ENCODE measurements around the gene SBF1.

SBF1 gene

GRCh38 chr22:50463188-50463900, 11.5 kb downstream of the SBF1 start:
- ATAC-seq: no peak
- TF ChIP-seq ZNF8 (CRISPR knock-in tag; IDR thresholded peaks at IDR 0.05) (no peak), ZNF565 (CRISPR knock-in tag; conservative IDR thresholded peaks at IDR 0.05; ENCODE audit: low read depth) (no peak), ARNTL (CRISPR knock-in tag; IDR thresholded peaks at IDR 0.05; ENCODE audit: borderline replicate concordance, low read depth) (no peak), GLIS3 (CRISPR knock-in tag; IDR thresholded peaks at IDR 0.05) (no peak), ZFP30 (CRISPR knock-in tag; IDR thresholded peaks at IDR 0.05) (no peak), OSR1 (CRISPR knock-in tag; IDR thresholded peaks at IDR 0.05) (no peak), BACH2 (CRISPR knock-in tag; IDR thresholded peaks at IDR 0.05; ENCODE audit: borderline replicate concordance) (no peak), PATZ1 (CRISPR knock-in tag; IDR thresholded peaks at IDR 0.05; ENCODE audit: borderline replicate concordance) (no peak), ZFP3 (CRISPR knock-in tag; IDR thresholded peaks at IDR 0.05) (no peak)

- ATAC-seq: no peak
These were observed 12.8 kb downstream of the SBF1 start for GRCh38 chr22:50461979-50462540.

GRCh38 chr22:50461536-50461935, 13.3 kb downstream of the SBF1 start:
- TF ChIP-seq PATZ1 (CRISPR knock-in tag; IDR thresholded peaks at IDR 0.05; ENCODE audit: borderline replicate concordance) (no peak), ZNF565 (CRISPR knock-in tag; conservative IDR thresholded peaks at IDR 0.05; ENCODE audit: low read depth) (no peak), ZNF8 (CRISPR knock-in tag; IDR thresholded peaks at IDR 0.05) (no peak), PPARA (CRISPR knock-in tag; IDR thresholded peaks at IDR 0.05; ENCODE audit: borderline replicate concordance) (no peak), ZFP3 (CRISPR knock-in tag; IDR thresholded peaks at IDR 0.05) (no peak), CSDC2 (CRISPR knock-in tag; IDR thresholded peaks at IDR 0.05) (no peak), ZC3H10 (CRISPR knock-in tag; IDR thresholded peaks at IDR 0.05) (no peak), ESRRG (CRISPR knock-in tag; IDR thresholded peaks at IDR 0.05) (no peak), BACH2 (CRISPR knock-in tag; IDR thresholded peaks at IDR 0.05; ENCODE audit: borderline replicate concordance) (no peak), ARNTL (CRISPR knock-in tag; IDR thresholded peaks at IDR 0.05; ENCODE audit: borderline replicate concordance, low read depth) (no peak), ZFP30 (CRISPR knock-in tag; IDR thresholded peaks at IDR 0.05) (no peak), CSRNP3 (CRISPR knock-in tag; IDR thresholded peaks at IDR 0.05) (no peak), TCF4 (CRISPR knock-in tag; IDR thresholded peaks at IDR 0.05; ENCODE audit: borderline replicate concordance) (no peak), TOX (CRISPR knock-in tag; IDR thresholded peaks at IDR 0.05; ENCODE audit: borderline replicate concordance) (no peak), OSR1 (CRISPR knock-in tag; IDR thresholded peaks at IDR 0.05) (no peak), ISL1 (CRISPR knock-in tag; IDR thresholded peaks at IDR 0.05) (no peak)
- no peak for ATAC-seq

More at GRCh38 chr22:50461979-50462540, 12.8 kb downstream of the SBF1 start:
- TF ChIP-seq PPARA (CRISPR knock-in tag; IDR thresholded peaks at IDR 0.05; ENCODE audit: borderline replicate concordance) (no peak), ISL1 (CRISPR knock-in tag; IDR thresholded peaks at IDR 0.05) (no peak), SNAI2 (CRISPR knock-in tag; IDR thresholded peaks at IDR 0.05) (no peak), ZC3H10 (CRISPR knock-in tag; IDR thresholded peaks at IDR 0.05) (no peak)

- ATAC-seq: no peak
- TF ChIP-seq TCF4 (CRISPR knock-in tag; IDR thresholded peaks at IDR 0.05; ENCODE audit: borderline replicate concordance) (no peak), ZNF8 (CRISPR knock-in tag; IDR thresholded peaks at IDR 0.05) (no peak), TOX (CRISPR knock-in tag; IDR thresholded peaks at IDR 0.05; ENCODE audit: borderline replicate concordance) (no peak)
These were observed 13.9 kb downstream of the SBF1 start for GRCh38 chr22:50460938-50461337.

- TF ChIP-seq ZFP30 (CRISPR knock-in tag; IDR thresholded peaks at IDR 0.05): no peak
- TF ChIP-seq TSHZ2 (CRISPR knock-in tag; IDR thresholded peaks at IDR 0.05): no peak
- no peak for TF ChIP-seq POU6F1 (CRISPR knock-in tag; IDR thresholded peaks at IDR 0.05; ENCODE audit: borderline replicate concordance, low read depth)
- no peak for TF ChIP-seq ZNF70 (CRISPR knock-in tag; IDR thresholded peaks at IDR 0.05)
- no peak for TF ChIP-seq SNAI2 (CRISPR knock-in tag; IDR thresholded peaks at IDR 0.05)
- no peak for TF ChIP-seq ZNF8 (CRISPR knock-in tag; IDR thresholded peaks at IDR 0.05)
- no peak for TF ChIP-seq PPARA (CRISPR knock-in tag; IDR thresholded peaks at IDR 0.05; ENCODE audit: borderline replicate concordance)
- no peak for TF ChIP-seq ZFP3 (CRISPR knock-in tag; IDR thresholded peaks at IDR 0.05)
- TF ChIP-seq BACH2 (CRISPR knock-in tag; IDR thresholded peaks at IDR 0.05; ENCODE audit: borderline replicate concordance): no peak
- no peak for ATAC-seq
These were observed 15.2 kb downstream of the SBF1 start for GRCh38 chr22:50459496-50460140.

Data from SK-N-SH treated with all-trans-retinoic acid at 6 μM for 48 hours (cell line).